Endodermal cell (in vitro differentiated cells): ENCODE results near the gene OR2W1. TPM values are rescaled to one million over a fixed set of nuclear protein-coding genes. Genes with fewer than 3 reads are reported as not detected.

ENCODE experiments used
- DNase-seq: peaks from one replicate; pipeline ENCODE4 v3.0.0-alpha.2; 2017
- H3K27ac ChIP-seq: 2 replicates; pipeline ENCODE4 v1.5.1; 2013; ENCODE audit warnings: mild to moderate bottlenecking, low read depth, low read length, moderate library complexity
- H3K27me3 ChIP-seq: 2 replicates; pipeline ENCODE4 v1.6.1; 2013; ENCODE audit warnings: mild to moderate bottlenecking, low read length, moderate library complexity; ENCODE audit not compliant: insufficient read depth, control insufficient read depth, poor library complexity, severe bottlenecking
- H3K36me3 ChIP-seq: 2 replicates; pipeline ENCODE4 v1.7.0; 2013; ENCODE audit warnings: mild to moderate bottlenecking, low read length, moderate library complexity; ENCODE audit not compliant: control insufficient read depth, insufficient read depth
- H3K4me1 ChIP-seq: one replicate; pipeline ENCODE4 v1.7.0; 2013; ENCODE audit warnings: low read length; ENCODE audit not compliant: control insufficient read depth, insufficient read depth
- H3K4me3 ChIP-seq: 2 replicates; pipeline ENCODE4 v1.5.1; 2013; ENCODE audit warnings: mild to moderate bottlenecking, low read length, moderate library complexity
- H3K9ac ChIP-seq: 2 replicates; pipeline ENCODE4 v1.6.1; 2013; ENCODE audit warnings: mild to moderate bottlenecking, low read length, moderate library complexity; ENCODE audit not compliant: poor library complexity, severe bottlenecking; ENCODE audit errors: extremely low read depth
- H3K9me3 ChIP-seq: 2 replicates; pipeline ENCODE4 v1.6.1; 2013; ENCODE audit warnings: mild to moderate bottlenecking, low read length, moderate library complexity; ENCODE audit not compliant: control insufficient read depth
- H3K27ac Mint-ChIP-seq: 2 replicates; pipeline ENCODE4 v1.8.0; 2020; ENCODE audit warnings: mixed read lengths
- H3K27me3 Mint-ChIP-seq: 2 replicates; pipeline ENCODE4 v1.8.0; 2021; ENCODE audit warnings: mild to moderate bottlenecking, mixed read lengths; ENCODE audit not compliant: insufficient read depth
- H3K36me3 Mint-ChIP-seq: 2 replicates; pipeline ENCODE4 v1.8.0; 2020; ENCODE audit warnings: low read depth, mixed read lengths
- H3K4me1 Mint-ChIP-seq: 2 replicates; pipeline ENCODE4 v1.8.0; 2020; ENCODE audit warnings: mixed read lengths
- H3K4me3 Mint-ChIP-seq: 2 replicates; pipeline ENCODE4 v1.8.0; 2020; ENCODE audit warnings: mild to moderate bottlenecking, moderate library complexity, mixed read lengths
- H3K9me3 Mint-ChIP-seq: 2 replicates; pipeline ENCODE4 v1.8.0; 2020; ENCODE audit warnings: mild to moderate bottlenecking, mixed read lengths
- CTCF ChIP-seq: fragments of 200-600 bp; sonication (generic); conservative IDR thresholded peaks from 2 replicates; pipeline ENCODE4 v1.5.0; 2021; ENCODE audit warnings: antibody characterized with exemption, mild to moderate bottlenecking
- WGBS, 2 experiments: methylation state at CpG; one replicate each; pipeline versions ENCODE4 v1.1.5 to v1.1.7; 2013; ENCODE audit warnings: missing lambda C conversion rate in 2 of 2, mixed read lengths in 1 of 2; ENCODE audit not compliant: insufficient coverage in 1 of 2, insufficient read length in 1 of 2; 5-methylcytosine and 5-hydroxymethylcytosine counted together
- total RNA-seq, 2 donors: library from RNA; stranded (reverse); fragmentation: NEBNext Ultra II Directional in 1 of 2; extraction: Animal tissue kit (Norgen Biotek cat#: 25700) in 1 of 2; gene quantifications; 2 replicates in 1 of 2; 3 replicates in 1 of 2; pipeline ENCODE4 v1.2.1, GENCODE V29; 2021

Gene OR2W1
- total RNA-seq, 2 donors from 2014 or later, result not detected

GRCh38 chr6:28995093-28995650 lies 49.8 kb downstream of the OR2W1 start:
- Histone ChIP-seq H3K9ac (no peak overlapping the region), H3K4me3 (no peak overlapping the region), H3K9me3 (no peaks in the 10 kb centered on the region), H3K4me1 (no peaks in the 10 kb centered on the region), H3K36me3 (no peaks in the 10 kb centered on the region), H3K27ac (no peak overlapping the region), H3K27me3 (no peaks in the 10 kb centered on the region)
- TF ChIP-seq CTCF, result no peak
- Mint-ChIP-seq H3K4me1 (no peaks in the 10 kb centered on the region), H3K36me3 (peaks cover 16% of the 10 kb centered on the region), H3K27me3 (no peaks in the 10 kb centered on the region), H3K9me3 (peaks cover 19% of the 10 kb centered on the region), H3K4me3 (no peak overlapping the region), H3K27ac (no peak overlapping the region)
- no peak for DNase-seq
- WGBS, 2 experiments, result 90 to 94% methylated on average over 7 to 8 of the region's 8 CpGs

Other genes starting within 250 kb of the OR2W1 start
- gene TRIM27, start 121.2 kb downstream of the OR2W1 start, total RNA-seq, result 10 to 100 TPM; 81.8 to 82.7 TPM
- gene ZNF311, start 39.9 kb downstream of the OR2W1 start, total RNA-seq, result 1 to 10 TPM; 2.2 to 6.5 TPM
- not detected for gene OR2B3, start 42.1 kb upstream of the OR2W1 start, total RNA-seq
- gene OR2J1, start 54.3 kb upstream of the OR2W1 start, total RNA-seq, result not detected
- gene OR2J3, start 62.9 kb upstream of the OR2W1 start, total RNA-seq, result not detected
- gene OR2J2, start 125.7 kb upstream of the OR2W1 start, total RNA-seq, result not detected